ENCODE results near the gene NR1D1. TPM values are rescaled to one million over a fixed set of nuclear protein-coding genes. Genes with fewer than 3 reads are reported as not detected.
A peak's percentile ranks its signal among the peaks of the same experiment; 100 is the strongest.

Gene NR1D1
- total RNA-seq, 2 experiments from 2014 or later, result 1.7 to 8.7 TPM

GRCh38 chr17:40095351-40095943, 4.9 kb downstream of the NR1D1 start:
- H3K9me2 ChIP-seq (ENCODE audit: insufficient read depth, low read length), result no peaks in the 10 kb centered on the region
- H3K36me3 ChIP-seq (ENCODE audit: insufficient read depth, low read length), result peaks cover 49% of the 10 kb centered on the region
- intact Hi-C loops (cut with micrococcal nuclease; ENCODE audit: unreplicated experiment), result no loop called here
- H3K79me2 ChIP-seq (ENCODE audit: insufficient read depth, low read depth, low read length), result peaks cover 16% of the 10 kb centered on the region; the same call in 1 of the 2 replicates
- H3K4me1 ChIP-seq (ENCODE audit: insufficient read depth, low read length, poor library complexity, severe bottlenecking), result peaks cover 43% of the 10 kb centered on the region
- no peak overlapping the region; the same call in 1 of the 2 replicates for H2AFZ ChIP-seq (ENCODE audit: low read length)
- POLR2A ChIA-PET, result interaction anchor here (0.6 kb wide), 2 partner anchors 46 to 75 kb away, joined by 3 to 4 read pairs; no protein-coding TSS in a partner anchor
- DNase-seq (ENCODE audit: low spot score), result no peak
- H3K4me3 ChIP-seq (ENCODE audit: low read depth, low read length, poor library complexity, severe bottlenecking), result no peak overlapping the region
- no peaks in the 10 kb centered on the region for H3K9me3 ChIP-seq (ENCODE audit: low read length)
- no peaks in the 10 kb centered on the region for H4K20me1 ChIP-seq (ENCODE audit: insufficient read depth, low read length)
- peak overlapping the region; percentile 60 for H3K27ac ChIP-seq (ENCODE audit: low read depth, low read length, poor library complexity, severe bottlenecking)
- BruUV-seq (replicated peaks), result TSS peak; percentile 41
- CTCF ChIA-PET (ENCODE audit: unreplicated experiment), result no interaction called here
- H3K4me2 ChIP-seq (ENCODE audit: low read length), result peak overlapping the region; percentile 49
- no peak for TF ChIP-seq EZH2phosphoT487 (IDR thresholded peaks at IDR 0.05; ENCODE audit: borderline replicate concordance, low read depth, low read length)
- TF ChIP-seq CTCF (conservative IDR thresholded peaks at IDR 0.05; ENCODE audit: low read length), result no peak

GRCh38 chr17:40094874-40095273, 5.5 kb downstream of the NR1D1 start:
- Histone ChIP-seq H3K79me2 (ENCODE audit: insufficient read depth, low read depth, low read length) (peaks cover 14% of the 10 kb centered on the region; the same call in 1 of the 2 replicates), H3K4me1 (ENCODE audit: insufficient read depth, low read length, poor library complexity, severe bottlenecking) (peaks cover 43% of the 10 kb centered on the region), H3K4me3 (ENCODE audit: low read depth, low read length, poor library complexity, severe bottlenecking) (no peak overlapping the region), H2AFZ (ENCODE audit: low read length) (no peak overlapping the region), H3K27ac (ENCODE audit: low read depth, low read length, poor library complexity, severe bottlenecking) (no peak overlapping the region), H3K36me3 (ENCODE audit: insufficient read depth, low read length) (peaks cover 49% of the 10 kb centered on the region), H3K9me3 (ENCODE audit: low read length) (no peaks in the 10 kb centered on the region), H4K20me1 (ENCODE audit: insufficient read depth, low read length) (no peaks in the 10 kb centered on the region), H3K4me2 (ENCODE audit: low read length) (no peak overlapping the region), H3K9me2 (ENCODE audit: insufficient read depth, low read length) (no peaks in the 10 kb centered on the region)
- TF ChIP-seq EZH2phosphoT487 (IDR thresholded peaks at IDR 0.05; ENCODE audit: borderline replicate concordance, low read depth, low read length) (no peak), CTCF (conservative IDR thresholded peaks at IDR 0.05; ENCODE audit: low read length) (no peak)
- no peak for DNase-seq (ENCODE audit: low spot score)
- ChIA-PET CTCF (ENCODE audit: unreplicated experiment) (no interaction called here), POLR2A (no interaction called here)
- intact Hi-C loops (cut with micrococcal nuclease; ENCODE audit: unreplicated experiment), result no loop called here
- BruUV-seq (replicated peaks), result no TSS peak

- no peak for DNase-seq (ENCODE audit: low spot score)
- BruUV-seq (replicated peaks), result no TSS peak
- Histone ChIP-seq H3K4me1 (ENCODE audit: insufficient read depth, low read length, poor library complexity, severe bottlenecking) (peaks cover 35% of the 10 kb centered on the region), H2AFZ (ENCODE audit: low read length) (no peak overlapping the region), H3K36me3 (ENCODE audit: insufficient read depth, low read length) (peaks cover 49% of the 10 kb centered on the region), H4K20me1 (ENCODE audit: insufficient read depth, low read length) (no peaks in the 10 kb centered on the region), H3K9me2 (ENCODE audit: insufficient read depth, low read length) (no peaks in the 10 kb centered on the region), H3K9me3 (ENCODE audit: low read length) (no peaks in the 10 kb centered on the region), H3K79me2 (ENCODE audit: insufficient read depth, low read depth, low read length) (peaks cover 9% of the 10 kb centered on the region; the same call in 1 of the 2 replicates), H3K27ac (ENCODE audit: low read depth, low read length, poor library complexity, severe bottlenecking) (no peak overlapping the region), H3K4me2 (ENCODE audit: low read length) (no peak overlapping the region), H3K4me3 (ENCODE audit: low read depth, low read length, poor library complexity, severe bottlenecking) (no peak overlapping the region)
- POLR2A ChIA-PET, result no interaction called here
- no peak for TF ChIP-seq EZH2phosphoT487 (IDR thresholded peaks at IDR 0.05; ENCODE audit: borderline replicate concordance, low read depth, low read length)
- intact Hi-C loops (cut with micrococcal nuclease; ENCODE audit: unreplicated experiment), result no loop called here
- CTCF ChIA-PET (ENCODE audit: unreplicated experiment), result no interaction called here
Observed at GRCh38 chr17:40093580-40094201, 6.7 kb downstream of the NR1D1 start.
